Aorta (tissue), 5 donors: ENCODE data around the gene RBMS1. TPM values are rescaled to one million over a fixed set of nuclear protein-coding genes. Genes with fewer than 3 reads are reported as not detected.

Source experiments
- ATAC-seq: fragments of 200-7000 bp; cut with Tn5 transposase; one replicate; pipeline ENCODE4 v1.9.1; 2022; ENCODE audit warnings: moderate library complexity; ENCODE audit not compliant: low FRiP score
- DNase-seq, 2 donors: peaks; one replicate each; pipeline ENCODE4 v3.0.0-alpha.2; 2020
- H3K27ac ChIP-seq, 2 donors: one replicate each; pipeline ENCODE4 v1.5.1; 2013; ENCODE audit warnings: low read length in 2 of 2, mild to moderate bottlenecking in 2 of 2, moderate library complexity in 2 of 2, control low read depth in 1 of 2, inconsistent platforms in 1 of 2, low read depth in 1 of 2
- H3K27me3 ChIP-seq, 2 donors: one replicate each; pipeline ENCODE4 v1.6.1; 2013; ENCODE audit warnings: control low read depth in 1 of 2, low read length in 1 of 2, mild to moderate bottlenecking in 1 of 2, moderate library complexity in 1 of 2; ENCODE audit not compliant: insufficient read depth in 2 of 2, control insufficient read depth in 1 of 2
- H3K36me3 ChIP-seq, 2 donors: one replicate each; pipeline ENCODE4 v1.6.1; 2013; ENCODE audit warnings: control low read depth in 1 of 2, low read length in 1 of 2, mild to moderate bottlenecking in 1 of 2; ENCODE audit not compliant: insufficient read depth in 2 of 2, control insufficient read depth in 1 of 2
- H3K4me1 ChIP-seq, 2 donors: one replicate each; pipeline ENCODE4 v1.6.1; 2013; ENCODE audit warnings: low read length in 2 of 2, control low read depth in 1 of 2, mild to moderate bottlenecking in 1 of 2, moderate library complexity in 1 of 2; ENCODE audit not compliant: insufficient read depth in 2 of 2, control insufficient read depth in 1 of 2
- H3K4me3 ChIP-seq, 2 donors: one replicate each; pipeline ENCODE4 v1.5.1; 2013; ENCODE audit warnings: low read length in 2 of 2, control low read depth in 1 of 2, mild to moderate bottlenecking in 1 of 2
- H3K9me3 ChIP-seq: one replicate; pipeline ENCODE4 v1.6.1; 2013; ENCODE audit warnings: mild to moderate bottlenecking, low read length; ENCODE audit not compliant: control insufficient read depth
- WGBS, 2 donors: extraction: QIAGEN DNeasy Blood & Tissue Kit; methylation state at CpG; one replicate each; pipeline ENCODE4 v1.1.7; 2013; 5-methylcytosine and 5-hydroxymethylcytosine counted together
- intact Hi-C, 2 donors: fragments of 100-400 bp; cut with DNase I; formaldehyde crosslinking; loops; one replicate each; pipeline versions ENCODE4 v1.14.2 to v1.15.0; 2022
- polyA plus RNA-seq, 2 donors: library from polyadenylated mRNA; stranded (reverse); fragments of 200-250 nt; gene quantifications; one replicate each; pipeline ENCODE4 v1.2.3, GENCODE V29; 2013
- total RNA-seq, 2 donors: library from RNA; stranded (reverse); fragmentation: NEBNext Ultra II Directional; extraction: Animal tissue kit (Norgen Biotek cat#: 25700); gene quantifications; one replicate each; pipeline ENCODE4 v1.2.1, GENCODE V29; 2021
- donor health status: healthy with polysubstance abuse.
- donor health status: Bipolar disorder and iron deficiency.
- donor health status: DM: no; HTN: no; CAD: no.
- donor health status: DM: no; HTN: no; CAD: no.
- donor health status: DM: yes; HTN: yes; CAD: no.

Gene RBMS1
- total and polyA plus RNA-seq, 4 donors = 32.8 to 146 (median 99.3) TPM

DNA sequence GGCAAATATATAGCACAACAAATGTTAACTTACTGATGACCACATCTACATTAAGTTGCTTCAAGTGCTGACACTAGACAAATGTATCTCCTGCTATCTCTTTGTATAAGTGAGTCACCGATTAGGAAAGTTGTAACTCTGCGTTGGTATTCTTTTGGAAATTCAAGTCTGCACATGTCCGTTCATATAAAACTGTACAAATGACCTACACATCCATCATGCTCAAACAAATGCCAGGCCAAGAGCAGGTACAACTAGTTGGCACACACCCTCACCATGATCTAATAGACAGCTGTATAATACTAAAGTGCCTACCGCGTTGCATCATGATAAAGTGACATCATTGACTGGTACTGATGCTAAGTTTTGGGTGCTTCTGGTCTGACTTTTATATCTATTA is 141.1 kb downstream of the RBMS1 start:
- no peak overlapping the region for H3K27ac ChIP-seq
- DNase-seq (no peak), ATAC-seq (no peak)
- H3K27me3 ChIP-seq = no peaks in the 10 kb centered on the region
- WGBS, 2 donors = 53 to 67% methylated on average over 5 of the region's 5 CpGs
- H3K4me1 ChIP-seq = peaks cover 3 to 8% of the 10 kb centered on the region in 2 donors
- no peaks in the 10 kb centered on the region for H3K9me3 ChIP-seq
- intact Hi-C loops = no loop called here
- no peak overlapping the region for H3K4me3 ChIP-seq
- H3K36me3 ChIP-seq = no peaks in the 10 kb centered on the region

DNA sequence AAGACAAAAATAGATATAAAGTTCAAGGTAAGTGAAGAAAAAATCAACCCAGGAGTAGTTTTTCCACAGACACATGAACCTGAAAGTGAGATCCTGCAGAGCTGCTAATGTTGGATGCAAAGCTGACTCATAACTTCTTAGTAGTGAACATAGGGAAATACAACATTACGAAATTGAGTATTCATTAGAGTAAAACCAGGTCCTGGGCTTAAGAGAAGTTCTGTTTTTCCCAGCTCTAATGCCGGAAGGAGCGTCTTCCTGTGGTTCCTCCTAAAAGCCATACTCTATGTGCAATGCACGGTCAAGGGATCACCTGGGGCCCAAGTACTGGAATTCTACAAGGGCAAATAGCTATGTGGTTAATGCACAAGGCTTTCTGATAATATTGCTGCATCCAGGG is 141.7 kb downstream of the RBMS1 start:
- DNase-seq (no peak), ATAC-seq (no peak)
- H3K27me3 ChIP-seq = no peaks in the 10 kb centered on the region
- H3K4me1 ChIP-seq = peaks cover 3 to 8% of the 10 kb centered on the region in 2 donors
- 67 to 74% methylated on average over 4 of the region's 4 CpGs for WGBS, 2 donors
- intact Hi-C loops = no loop called here
- H3K27ac ChIP-seq = no peak overlapping the region
- no peaks in the 10 kb centered on the region for H3K9me3 ChIP-seq
- no peaks in the 10 kb centered on the region for H3K36me3 ChIP-seq
- H3K4me3 ChIP-seq = no peak overlapping the region

DNA sequence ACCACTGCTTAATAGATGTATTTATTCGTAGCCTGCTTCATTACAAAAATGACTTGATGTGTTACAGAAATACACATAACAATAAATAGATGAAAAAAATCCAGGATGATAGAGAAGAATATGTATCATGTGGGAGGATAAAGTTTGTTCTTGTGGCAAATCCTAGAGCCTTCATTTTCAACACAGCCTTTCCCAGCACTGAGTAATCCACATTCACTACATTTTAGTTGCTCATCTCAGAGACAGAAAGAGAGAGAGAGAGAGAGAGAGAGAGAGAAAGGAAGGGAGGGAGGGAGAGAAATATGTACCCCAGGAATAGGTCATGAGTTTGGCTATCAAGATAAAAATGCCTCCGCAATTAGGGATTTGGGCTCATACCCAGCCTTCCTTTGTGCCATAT is 144.3 kb downstream of the RBMS1 start:
- 87 to 92% methylated on average over 2 of the region's 2 CpGs for WGBS, 2 donors
- no peak for DNase-seq
- intact Hi-C loops = no loop called here
- Histone ChIP-seq H3K27ac (no peak overlapping the region), H3K4me3 (no peak overlapping the region), H3K27me3 (no peaks in the 10 kb centered on the region), H3K36me3 (no peaks in the 10 kb centered on the region), H3K9me3 (no peaks in the 10 kb centered on the region), H3K4me1 (peaks cover 4 to 5% of the 10 kb centered on the region in 2 donors)
- ATAC-seq = no peak

DNA sequence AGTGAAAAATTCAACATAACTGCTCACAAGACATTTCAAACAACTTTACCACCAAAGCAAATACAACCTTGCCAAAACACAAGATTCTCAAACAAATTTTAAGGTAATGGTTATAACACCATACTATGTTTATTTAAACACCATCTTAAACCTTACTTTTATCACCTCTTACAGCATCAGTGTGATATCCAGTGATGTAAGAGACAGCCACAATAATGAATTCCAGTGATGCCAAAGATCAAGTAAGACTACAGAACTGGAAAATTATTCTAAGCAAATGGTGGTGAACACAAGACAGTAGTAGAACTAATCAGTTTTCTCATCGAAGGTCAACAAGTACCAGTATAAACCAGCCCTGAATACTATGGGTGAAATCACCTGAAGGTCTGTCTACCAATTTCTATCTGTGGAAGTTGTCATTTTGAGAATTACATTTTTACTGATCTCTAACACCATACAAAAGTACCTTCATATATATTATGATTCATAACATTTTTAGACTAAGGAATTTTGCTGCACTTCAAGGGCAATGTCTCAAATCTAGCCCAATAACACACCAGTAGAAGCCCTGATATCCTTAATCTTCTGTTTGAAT is 146.2 kb downstream of the RBMS1 start:
- intact Hi-C loops = no loop called here
- 90% methylated on average over 1 of the region's 1 CpG for WGBS, 2 donors
- Histone ChIP-seq H3K4me3 (no peak overlapping the region), H3K27me3 (no peaks in the 10 kb centered on the region), H3K4me1 (peaks cover 4 to 5% of the 10 kb centered on the region in 2 donors), H3K27ac (no peak overlapping the region), H3K36me3 (no peaks in the 10 kb centered on the region), H3K9me3 (no peaks in the 10 kb centered on the region)
- DNase-seq (no peak), ATAC-seq (no peak)

DNA sequence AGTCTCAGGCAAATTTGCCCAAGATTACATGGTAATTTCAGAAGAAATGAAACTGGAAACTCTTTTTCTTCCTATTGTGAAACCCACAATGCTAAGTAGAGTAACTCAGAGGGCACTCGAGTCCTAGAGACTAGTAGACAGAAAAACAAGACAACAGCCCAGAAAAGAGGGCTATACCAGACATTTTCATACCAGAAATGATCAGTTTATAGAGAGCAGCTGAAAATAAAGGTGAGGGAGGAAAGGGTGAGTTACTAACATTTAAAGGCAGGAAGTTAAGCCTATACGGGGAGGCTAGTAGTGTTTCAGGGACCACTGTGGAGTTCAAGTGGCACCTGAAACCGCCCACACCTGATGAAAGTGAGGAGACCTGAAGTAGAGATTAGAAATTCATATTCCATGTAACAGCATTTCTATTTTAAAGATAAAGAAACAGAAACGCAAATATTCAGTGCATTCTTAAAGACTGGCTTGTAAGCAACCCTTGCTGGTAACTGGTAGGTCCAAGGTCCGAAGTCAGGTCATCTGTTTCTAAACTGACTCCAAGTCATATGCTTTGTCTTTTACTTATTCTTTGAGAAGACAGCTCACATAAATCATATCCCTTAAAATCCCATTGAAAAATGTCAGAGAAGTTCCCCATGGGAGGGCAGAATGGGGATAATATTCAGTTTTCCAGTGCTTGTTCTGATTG is 148.4 kb downstream of the RBMS1 start:
- Histone ChIP-seq H3K27me3 (no peaks in the 10 kb centered on the region), H3K4me3 (no peak overlapping the region), H3K4me1 (peaks cover 2 to 5% of the 10 kb centered on the region in 2 donors), H3K9me3 (no peaks in the 10 kb centered on the region), H3K27ac (no peak overlapping the region), H3K36me3 (no peaks in the 10 kb centered on the region)
- 79 to 85% methylated on average over 5 of the region's 5 CpGs for WGBS, 2 donors
- ATAC-seq (no peak), DNase-seq (no peak)
- intact Hi-C loops = no loop called here

DNA sequence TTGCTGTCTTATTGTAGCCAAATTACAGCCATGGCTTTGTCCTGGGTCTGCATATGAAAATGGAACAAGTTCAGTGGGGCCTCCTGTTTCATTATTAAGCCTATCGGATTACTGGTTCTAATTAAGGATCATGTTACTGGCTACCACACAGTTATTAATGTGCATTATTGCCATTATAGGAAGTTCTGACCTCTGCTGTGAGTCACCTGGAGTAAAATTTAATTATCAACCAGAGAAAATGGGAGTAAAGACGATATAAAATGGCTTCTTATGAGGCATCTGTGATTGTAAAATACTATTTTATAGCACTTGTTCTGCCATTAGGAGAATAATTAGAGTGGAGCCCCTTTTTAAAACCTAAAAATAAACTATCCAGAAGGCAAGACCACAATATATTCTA is 150.2 kb downstream of the RBMS1 start:
- Histone ChIP-seq H3K27ac (no peak overlapping the region), H3K9me3 (no peaks in the 10 kb centered on the region), H3K4me1 (peaks cover 2 to 5% of the 10 kb centered on the region in 2 donors), H3K36me3 (no peaks in the 10 kb centered on the region), H3K27me3 (no peaks in the 10 kb centered on the region), H3K4me3 (no peak overlapping the region)
- ATAC-seq = no peak
- no peak for DNase-seq
- 84 to 88% methylated on average over 2 of the region's 2 CpGs for WGBS, 2 donors
- intact Hi-C loops = no loop called here

DNA sequence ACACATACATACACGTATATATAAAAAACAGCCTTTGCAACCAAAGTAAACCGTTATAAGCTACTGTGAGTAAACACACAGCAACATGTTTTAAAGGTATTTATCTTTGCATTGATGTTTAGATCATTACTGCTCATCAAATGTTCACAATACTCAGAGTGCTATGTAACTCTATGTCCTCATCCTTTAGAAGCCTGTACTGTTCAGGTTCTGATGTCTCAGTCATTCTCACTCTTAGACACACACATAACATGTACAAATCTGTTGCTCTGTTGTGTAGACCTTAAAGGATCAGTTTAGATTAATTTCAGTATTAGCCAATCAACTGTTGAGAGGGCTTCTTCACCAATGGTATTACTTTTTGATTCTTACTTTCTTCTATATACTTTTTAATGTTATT is 153.9 kb downstream of the RBMS1 start:
- intact Hi-C loops = loop anchor here in 1 of 2 donors (5.0 to 10.0 kb wide), 2 partner anchors 33 to 155 kb away; partner anchors contain the start of gene RBMS1
- ATAC-seq (no peak), DNase-seq (no peak)
- H3K9me3 ChIP-seq = no peaks in the 10 kb centered on the region
- H3K27me3 ChIP-seq = no peaks in the 10 kb centered on the region
- no peaks in the 10 kb centered on the region for H3K36me3 ChIP-seq
- H3K27ac ChIP-seq = no peak overlapping the region
- 68 to 77% methylated on average over 2 of the region's 2 CpGs for WGBS, 2 donors
- no peak overlapping the region for H3K4me3 ChIP-seq
- H3K4me1 ChIP-seq = peaks cover 2 to 3% of the 10 kb centered on the region in 2 donors

DNA sequence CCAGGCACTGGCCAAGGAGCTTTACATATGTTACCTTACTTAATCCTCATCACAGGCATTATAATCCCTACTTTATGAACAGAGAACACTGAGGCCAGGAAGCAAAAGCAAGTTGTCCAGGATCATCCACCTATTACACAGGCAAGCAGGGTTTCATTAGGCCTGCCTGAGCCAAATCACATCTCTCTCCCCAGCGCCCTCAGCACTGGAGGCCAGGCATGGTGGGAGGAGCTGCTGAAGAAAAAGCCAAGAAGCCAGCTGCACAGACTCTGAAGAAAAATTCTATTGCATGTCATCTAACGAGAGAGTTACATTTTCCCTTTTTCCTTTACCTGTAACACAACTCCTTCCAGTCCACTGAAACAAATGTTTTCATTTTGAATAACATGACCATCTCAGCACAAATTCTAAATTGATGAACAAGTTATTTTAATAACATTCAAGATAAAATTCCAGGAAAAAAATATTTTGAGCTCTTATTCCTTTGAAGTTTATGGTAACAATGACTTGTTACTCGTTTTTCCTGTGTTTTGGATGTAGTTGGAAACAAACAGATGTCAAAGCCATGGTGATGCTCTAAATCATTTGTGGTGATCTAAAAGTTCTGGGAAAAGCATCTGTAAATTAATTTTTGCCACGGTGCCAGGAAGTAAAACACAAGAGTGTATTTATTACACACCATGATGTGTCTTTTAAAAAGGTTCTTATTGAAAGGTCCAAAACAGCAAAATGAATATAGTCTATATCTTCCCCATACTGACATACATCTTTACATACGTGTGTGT is 154.5 kb downstream of the RBMS1 start:
- ATAC-seq = peak; percentile 64
- peaks cover 0 to 3% of the 10 kb centered on the region in 2 donors for H3K4me1 ChIP-seq
- DNase-seq = no peak

More for the DNA sequence above, 154.5 kb downstream of the RBMS1 start:
- H3K9me3 ChIP-seq = no peaks in the 10 kb centered on the region
- H3K27ac ChIP-seq = no peak overlapping the region
- H3K27me3 ChIP-seq = no peaks in the 10 kb centered on the region
- 30 to 31% methylated on average over 5 of the region's 5 CpGs for WGBS, 2 donors
- intact Hi-C loops = loop anchor here in 1 of 2 donors (5.0 to 10.0 kb wide), 2 partner anchors 33 to 156 kb away; partner anchors contain the start of gene RBMS1
- H3K4me3 ChIP-seq = no peak overlapping the region
- no peaks in the 10 kb centered on the region for H3K36me3 ChIP-seq
